Suprapubic skin (tissue), 4 donors: ENCODE results near the gene CSPG4.

ENCODE experiments used
- EP300 ChIP-seq: sonication (generic); formaldehyde crosslinking; IDR thresholded peaks from one replicate; pipeline ENCODE4 v1.6.1; 2017; ENCODE audit warnings: antibody characterized with exemption
- POLR2A ChIP-seq, 2 donors: fragments of 450-650 bp; IDR thresholded peaks; one replicate each; pipeline ENCODE4 v1.6.1; 2017; ENCODE audit warnings: antibody characterized with exemption in 2 of 2, mild to moderate bottlenecking in 2 of 2, moderate library complexity in 2 of 2
- POLR2AphosphoS5 ChIP-seq, 3 donors: sonication (generic); formaldehyde crosslinking; IDR thresholded peaks; one replicate each; pipeline ENCODE4 v1.6.1; 2017; ENCODE audit warnings: antibody characterized with exemption in 3 of 3
- TF ChIP-seq, protein P1 (sequence below), 2 donors: fragments of 200-600 bp in 1 of 2; fragments of 450-650 bp in 1 of 2; sonication (generic) in 1 of 2; IDR thresholded peaks; one replicate each; pipeline ENCODE4 v1.5.1; 2016 to 2019; ENCODE audit warnings: antibody characterized with exemption in 2 of 2, mild to moderate bottlenecking in 1 of 2, moderate library complexity in 1 of 2

DNA sequence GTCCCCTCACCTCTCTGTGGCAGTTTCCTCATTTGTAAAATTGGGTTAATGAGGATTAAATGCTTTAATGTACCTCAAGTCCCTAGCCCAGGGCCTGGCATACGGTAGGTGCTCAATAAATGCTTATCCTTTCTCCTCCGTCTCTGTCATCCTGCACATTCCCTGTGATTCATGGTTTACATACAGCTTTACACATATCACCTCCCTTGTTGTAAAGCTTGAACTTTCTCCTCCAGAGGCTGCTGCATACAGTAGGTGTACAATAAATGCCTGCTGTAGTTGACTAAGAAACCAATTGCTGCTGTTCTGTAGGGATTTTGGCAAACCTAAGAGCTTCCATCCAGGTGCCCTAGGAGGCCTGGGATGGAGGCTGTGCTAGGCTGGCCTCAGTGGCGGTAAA lies 1.5 kb upstream of the CSPG4 start:
- TF ChIP-seq, protein P1, sequence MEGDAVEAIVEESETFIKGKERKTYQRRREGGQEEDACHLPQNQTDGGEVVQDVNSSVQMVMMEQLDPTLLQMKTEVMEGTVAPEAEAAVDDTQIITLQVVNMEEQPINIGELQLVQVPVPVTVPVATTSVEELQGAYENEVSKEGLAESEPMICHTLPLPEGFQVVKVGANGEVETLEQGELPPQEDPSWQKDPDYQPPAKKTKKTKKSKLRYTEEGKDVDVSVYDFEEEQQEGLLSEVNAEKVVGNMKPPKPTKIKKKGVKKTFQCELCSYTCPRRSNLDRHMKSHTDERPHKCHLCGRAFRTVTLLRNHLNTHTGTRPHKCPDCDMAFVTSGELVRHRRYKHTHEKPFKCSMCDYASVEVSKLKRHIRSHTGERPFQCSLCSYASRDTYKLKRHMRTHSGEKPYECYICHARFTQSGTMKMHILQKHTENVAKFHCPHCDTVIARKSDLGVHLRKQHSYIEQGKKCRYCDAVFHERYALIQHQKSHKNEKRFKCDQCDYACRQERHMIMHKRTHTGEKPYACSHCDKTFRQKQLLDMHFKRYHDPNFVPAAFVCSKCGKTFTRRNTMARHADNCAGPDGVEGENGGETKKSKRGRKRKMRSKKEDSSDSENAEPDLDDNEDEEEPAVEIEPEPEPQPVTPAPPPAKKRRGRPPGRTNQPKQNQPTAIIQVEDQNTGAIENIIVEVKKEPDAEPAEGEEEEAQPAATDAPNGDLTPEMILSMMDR (IDR thresholded peaks at IDR 0.05), result no peak
- TF ChIP-seq POLR2A (IDR thresholded peaks at IDR 0.05), result no peak
- no peak for TF ChIP-seq EP300
- TF ChIP-seq POLR2AphosphoS5 (IDR thresholded peaks at IDR 0.05), result no peak
